GM10847 (cell line): ENCODE data around the gene RAB40B.

Experiments
- POLR2A ChIP-seq: IDR thresholded peaks from 2 replicates; pipeline ENCODE4 v1.6.1; 2011; ENCODE audit not compliant: insufficient read length; ENCODE audit errors: extremely low read depth

Gene RAB40B

DNA sequence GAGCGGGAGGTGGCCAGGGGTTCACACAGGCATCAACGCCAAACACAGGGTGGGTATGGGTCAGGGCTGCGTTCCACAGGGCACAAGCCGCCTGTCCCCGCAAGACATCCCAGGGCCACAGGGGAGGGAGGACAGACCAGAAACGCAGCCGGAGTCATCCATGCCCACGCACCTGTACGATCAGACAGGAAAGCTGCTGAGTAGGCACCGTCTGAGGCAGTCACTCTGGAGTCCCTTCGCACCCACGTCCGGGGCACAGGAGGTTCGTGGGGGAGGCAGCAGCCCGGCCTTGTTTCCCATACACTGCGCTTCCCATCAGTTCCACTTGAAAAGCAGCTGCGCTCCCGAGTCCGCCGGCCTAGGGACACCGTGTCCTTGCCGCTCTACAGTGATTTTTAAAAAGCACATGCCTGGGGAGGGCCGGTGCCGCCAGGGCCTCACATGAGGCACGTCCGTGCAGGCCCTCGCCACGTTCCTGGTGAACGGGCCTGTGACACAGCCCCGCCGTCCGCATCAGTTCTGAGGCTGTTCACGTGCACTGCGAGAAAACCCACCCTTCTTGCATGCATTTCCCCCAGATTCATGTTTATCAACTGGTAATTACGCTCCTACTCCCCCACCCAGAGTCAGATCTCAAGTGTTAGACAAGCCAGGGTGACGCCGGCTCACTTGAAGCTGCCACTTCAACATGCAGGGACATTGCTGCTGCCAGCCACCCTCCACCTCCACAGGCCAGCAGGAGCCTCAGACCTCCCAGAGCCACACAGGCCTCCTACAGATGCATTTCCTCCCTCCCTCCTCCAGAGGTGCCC is 85.0 kb downstream of the RAB40B start:
- no peak for TF ChIP-seq POLR2A

DNA sequence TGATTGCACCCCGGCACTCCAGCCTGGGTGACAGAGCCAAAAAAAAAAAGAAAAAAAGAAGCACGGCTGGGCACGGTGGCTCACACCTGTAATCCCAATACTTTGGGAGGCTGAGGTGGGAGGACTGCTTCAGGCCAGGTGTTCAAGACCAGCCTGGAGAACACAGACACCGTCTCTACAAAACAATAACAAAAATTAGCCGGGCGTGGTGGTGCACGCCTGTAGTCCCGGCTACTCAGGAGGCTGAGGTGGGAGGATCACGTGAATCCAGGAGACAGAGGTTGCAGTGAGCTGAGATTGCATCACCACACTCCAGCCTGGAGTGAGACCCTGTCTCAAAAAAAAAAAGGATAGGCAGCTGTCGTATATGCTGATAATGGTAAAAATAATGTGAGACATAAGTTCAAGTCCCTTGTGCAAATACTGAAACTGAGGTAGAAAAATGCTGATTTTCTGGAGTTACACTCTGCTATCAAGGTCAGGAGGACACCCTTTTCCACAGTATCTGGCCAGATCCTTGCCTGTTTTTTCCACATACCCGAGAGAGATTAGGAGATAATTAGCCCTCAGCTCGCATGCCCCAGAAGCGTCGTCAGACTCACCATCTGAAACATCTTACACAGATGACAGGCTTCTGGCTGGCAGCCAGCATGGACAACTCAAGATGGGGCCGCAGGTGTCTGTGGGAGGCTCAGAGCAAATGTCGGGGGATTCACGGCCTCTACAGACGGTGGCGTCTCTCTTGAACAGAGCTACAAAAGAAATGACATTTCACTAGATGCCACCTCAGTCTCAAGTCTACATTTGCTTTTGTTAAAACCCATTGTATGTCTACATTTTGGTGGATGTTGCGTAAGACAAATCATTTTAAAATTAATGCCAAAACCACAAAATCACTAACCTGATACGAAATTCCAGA is 87.1 kb downstream of the RAB40B start:
- TF ChIP-seq POLR2A, result no peak

DNA sequence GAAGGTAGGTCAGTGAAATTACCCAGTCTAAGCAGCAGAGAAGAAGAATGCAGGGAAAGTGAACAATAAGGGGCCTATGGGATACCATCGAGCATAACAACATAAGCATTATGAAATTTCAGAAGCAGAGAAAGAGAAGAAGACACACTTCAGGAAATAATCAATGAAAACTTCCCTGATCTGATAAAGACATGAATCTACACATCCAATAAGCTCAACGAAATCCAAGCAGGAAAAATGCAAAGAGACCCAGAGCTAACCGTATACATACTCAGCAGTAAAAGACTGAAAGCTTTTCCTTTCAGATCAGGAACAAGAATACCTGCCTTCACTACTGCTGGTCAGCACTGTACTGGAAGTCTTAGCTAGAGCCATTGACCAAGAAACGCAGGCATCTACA is 88.8 kb downstream of the RAB40B start:
- TF ChIP-seq POLR2A, result no peak

DNA sequence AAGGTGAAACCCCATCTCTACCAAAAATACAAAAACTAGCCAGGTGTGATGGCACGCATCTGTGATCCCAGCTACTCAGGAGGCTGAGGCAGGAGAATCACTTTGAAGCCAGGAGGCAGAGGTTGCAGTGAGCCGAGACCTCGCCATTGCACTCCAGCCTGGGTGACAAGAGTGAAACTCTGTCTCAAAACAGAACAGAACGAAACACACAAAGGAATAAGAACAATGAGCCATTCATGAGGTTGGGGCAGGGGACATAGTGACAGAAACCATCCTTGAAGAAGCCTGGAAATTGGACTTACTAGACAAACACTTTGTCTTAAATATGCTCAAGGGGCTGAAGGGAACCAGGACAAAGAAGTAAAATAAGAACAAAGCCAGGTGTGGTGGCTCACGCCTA is 89.7 kb downstream of the RAB40B start:
- TF ChIP-seq POLR2A, result no peak

DNA sequence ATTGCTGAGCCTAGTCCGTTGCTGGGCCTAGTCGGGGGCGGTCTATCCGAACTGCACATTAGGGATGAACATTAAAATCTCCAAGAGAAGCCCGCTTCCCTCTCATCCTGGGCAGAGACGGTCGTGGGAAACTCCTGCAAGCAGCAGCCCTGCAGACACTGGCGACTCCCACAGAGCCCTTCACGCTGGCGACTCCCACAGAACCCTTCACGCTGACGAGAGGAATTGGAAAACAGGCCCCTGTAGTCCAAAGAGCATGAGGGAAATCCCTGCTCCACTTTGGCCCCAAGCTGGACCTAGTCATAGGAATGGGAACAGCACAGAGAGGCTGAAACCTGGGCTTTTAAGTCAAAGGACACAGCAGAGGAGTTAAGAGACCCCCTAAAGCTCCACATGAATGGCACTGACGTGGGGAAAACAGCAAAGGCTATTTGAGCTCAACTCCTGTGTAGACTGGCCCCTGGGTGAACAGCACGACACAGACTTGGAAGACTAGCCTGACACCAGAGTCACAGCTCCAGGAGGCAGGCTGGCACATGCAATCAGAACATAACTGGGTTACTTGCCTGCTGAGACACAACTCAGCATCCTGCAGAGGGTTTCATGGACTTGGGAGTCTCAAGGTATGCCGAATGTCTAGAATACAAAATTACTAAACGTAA is 92.4 kb downstream of the RAB40B start:
- TF ChIP-seq POLR2A, result no peak
